HepG2 (cell line): Measurements from ENCODE around the gene ZPR1. TPM values are rescaled to one million over a fixed set of nuclear protein-coding genes. Genes with fewer than 3 reads are reported as not detected.

Source experiments
- ATF3 ChIP-seq: sonication (generic); formaldehyde crosslinking; IDR thresholded peaks from 2 replicates; pipeline ENCODE4 v1.4.0; 2020; ENCODE audit warnings: missing genetic modification reagents
- CREBL2 ChIP-seq: sonication (generic); formaldehyde crosslinking; IDR thresholded peaks from 2 replicates; pipeline ENCODE4 v1.8.1; 2023; ENCODE audit warnings: missing genetic modification reagents, mild to moderate bottlenecking, borderline replicate concordance
- ELF3 ChIP-seq: IDR thresholded peaks from 2 replicates; pipeline ENCODE4 v1.6.1; 2016; ENCODE audit warnings: missing genetic modification reagents, missing compliant biosample characterization
- HDAC6 ChIP-seq: fragments of 200-600 bp; sonication (generic); IDR thresholded peaks from 2 replicates; pipeline ENCODE4 v1.7.0; 2017; ENCODE audit warnings: mild to moderate bottlenecking, antibody characterized with exemption, low read length, low read depth
- HNRNPLL ChIP-seq: fragments of 200-400 bp; formaldehyde crosslinking; IDR thresholded peaks from 2 replicates; pipeline ENCODE4 v1.6.1; 2017; ENCODE audit warnings: mild to moderate bottlenecking, low read depth, low read length; ENCODE audit not compliant: poor library complexity, severe bottlenecking
- KAT8 ChIP-seq: IDR thresholded peaks from 2 replicates; pipeline ENCODE4 v1.6.1; 2016; ENCODE audit warnings: missing genetic modification reagents, missing compliant biosample characterization
- MTA1 ChIP-seq: sonication (generic); formaldehyde crosslinking; IDR thresholded peaks from 2 replicates; pipeline ENCODE4 v1.4.0; 2020; ENCODE audit warnings: missing genetic modification reagents, mild to moderate bottlenecking, borderline replicate concordance
- MYNN ChIP-seq: sonication (generic); formaldehyde crosslinking; IDR thresholded peaks from 2 replicates; pipeline ENCODE4 v1.4.0; 2020; ENCODE audit warnings: mild to moderate bottlenecking, low read depth, missing genetic modification reagents
- NCOR1 ChIP-seq: fragments of 200-600 bp; sonication (generic); IDR thresholded peaks from 2 replicates; pipeline ENCODE4 v1.7.0; 2017; ENCODE audit warnings: antibody characterized with exemption, low read length, borderline replicate concordance
- ONECUT2 ChIP-seq: sonication (generic); formaldehyde crosslinking; IDR thresholded peaks from 2 replicates; pipeline ENCODE4 v1.4.0; 2020; ENCODE audit warnings: missing genetic modification reagents
- PCBP1 ChIP-seq: fragments of 200-400 bp; formaldehyde crosslinking; IDR thresholded peaks from 2 replicates; pipeline ENCODE4 v1.6.1; 2017; ENCODE audit warnings: mild to moderate bottlenecking, low read depth, low read length, borderline replicate concordance
- PRDM15 ChIP-seq: sonication (generic); formaldehyde crosslinking; IDR thresholded peaks from 2 replicates; pipeline ENCODE4 v1.4.0; 2020; ENCODE audit warnings: missing genetic modification reagents
- ZC3H4 ChIP-seq: sonication (generic); formaldehyde crosslinking; IDR thresholded peaks from 2 replicates; pipeline ENCODE4 v1.4.0; 2020; ENCODE audit warnings: missing genetic modification reagents, borderline replicate concordance
- ZFYVE20 ChIP-seq: sonication (generic); formaldehyde crosslinking; IDR thresholded peaks from 2 replicates; pipeline ENCODE4 v1.8.0; 2023; ENCODE audit warnings: low read depth, mild to moderate bottlenecking, moderate library complexity, missing genetic modification reagents, borderline replicate concordance
- ZNF101 ChIP-seq: sonication (generic); formaldehyde crosslinking; IDR thresholded peaks from 2 replicates; pipeline ENCODE4 v1.4.0; 2020; ENCODE audit warnings: mild to moderate bottlenecking, low read depth, missing genetic modification reagents, borderline replicate concordance
- ZNF33B ChIP-seq: sonication (generic); formaldehyde crosslinking; IDR thresholded peaks from 2 replicates; pipeline ENCODE4 v1.5.1; 2020; ENCODE audit warnings: mild to moderate bottlenecking, missing genetic modification reagents
- ZNF710 ChIP-seq: sonication (generic); formaldehyde crosslinking; IDR thresholded peaks from 2 replicates; pipeline ENCODE4 v1.5.0; 2020; ENCODE audit warnings: mild to moderate bottlenecking, missing genetic modification reagents, borderline replicate concordance
- ZNF724P ChIP-seq: sonication (generic); formaldehyde crosslinking; IDR thresholded peaks from 2 replicates; pipeline ENCODE4 v1.8.0; 2022; ENCODE audit warnings: missing genetic modification reagents, borderline replicate concordance
- polyA plus RNA-seq, 8 experiments: library from polyadenylated mRNA; depleted of rRNA in 3 of 8; stranded (reverse) in 7 of 8; unstranded in 1 of 8; fragments of >200 nt; fragmentation: Illumina TruSeq in 4 of 8; extraction: Trizol in 4 of 8; gene quantifications; 2 replicates each; pipeline versions ENCODE4 v1.2.1 to v1.2.3, GENCODE V29; 2011 to 2016; ENCODE audit warnings: low read depth in 4 of 8, missing spikeins in 1 of 8, mixed read lengths in 1 of 8; ENCODE audit not compliant: insufficient read depth in 1 of 8
- total RNA-seq, 5 experiments: library from RNA; depleted of rRNA; stranded (reverse); fragments of >200 nt; fragmentation: Illumina TruSeq; extraction: Trizol; gene quantifications; 2 replicates each; pipeline ENCODE4 v1.2.3, GENCODE V29; 2016; ENCODE audit warnings: low read depth in 1 of 5
- TF ChIP-seq, protein P1 (sequence below): sonication (generic); formaldehyde crosslinking; IDR thresholded peaks from 2 replicates; pipeline ENCODE4 v1.4.0; 2020; ENCODE audit warnings: low read depth, mild to moderate bottlenecking, missing genetic modification reagents

Gene ZPR1
- total and polyA plus RNA-seq, 2 of the 13 experiments (the other 11 are each of a cell fraction or from before 2014, with no cell fraction given): 40.0 to 79.3 TPM

- no peak for TF ChIP-seq ZNF101 (CRISPR knock-in tag)
- no peak for TF ChIP-seq ZNF33B
- TF ChIP-seq HNRNPLL: peak; percentile 38
- no peak for TF ChIP-seq CREBL2
- peak; percentile 57; the same call in 1 of the 2 replicates for TF ChIP-seq KAT8
- no peak for TF ChIP-seq MYNN
- peak; percentile 52; the same call in 1 of the 2 replicates for TF ChIP-seq ZNF710 (CRISPR knock-in tag)
- no peak for TF ChIP-seq PRDM15
- no peak for TF ChIP-seq ATF3 (CRISPR knock-in tag)
- TF ChIP-seq NCOR1: no peak; the same call in 1 of the 2 replicates
- TF ChIP-seq HDAC6: no peak
- TF ChIP-seq, protein P1, sequence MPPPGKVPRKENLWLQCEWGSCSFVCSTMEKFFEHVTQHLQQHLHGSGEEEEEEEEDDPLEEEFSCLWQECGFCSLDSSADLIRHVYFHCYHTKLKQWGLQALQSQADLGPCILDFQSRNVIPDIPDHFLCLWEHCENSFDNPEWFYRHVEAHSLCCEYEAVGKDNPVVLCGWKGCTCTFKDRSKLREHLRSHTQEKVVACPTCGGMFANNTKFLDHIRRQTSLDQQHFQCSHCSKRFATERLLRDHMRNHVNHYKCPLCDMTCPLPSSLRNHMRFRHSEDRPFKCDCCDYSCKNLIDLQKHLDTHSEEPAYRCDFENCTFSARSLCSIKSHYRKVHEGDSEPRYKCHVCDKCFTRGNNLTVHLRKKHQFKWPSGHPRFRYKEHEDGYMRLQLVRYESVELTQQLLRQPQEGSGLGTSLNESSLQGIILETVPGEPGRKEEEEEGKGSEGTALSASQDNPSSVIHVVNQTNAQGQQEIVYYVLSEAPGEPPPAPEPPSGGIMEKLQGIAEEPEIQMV: 0 out of 2 replicates have a peak, but pooled peaks have one; percentile 23
- TF ChIP-seq ZFYVE20 (CRISPR knock-in tag): no peak
- TF ChIP-seq PCBP1: 0 out of 2 replicates have a peak, but pooled peaks have one; percentile 70
- TF ChIP-seq ONECUT2: no peak
- no peak for TF ChIP-seq MTA1 (CRISPR knock-in tag)
- TF ChIP-seq ZNF724P (CRISPR knock-in tag): no peak
- TF ChIP-seq ELF3 (CRISPR knock-in tag): peak; percentile 26; the same call in 1 of the 2 replicates
- TF ChIP-seq ZC3H4 (CRISPR knock-in tag): no peak
Measured at GRCh38 chr11:116791002-116791812, 3.4 kb upstream of the ZPR1 start (continued).
